GM10847 (cell line): Measurements from ENCODE around the gene CFAP251.

Experiments
- POLR2A ChIP-seq: IDR thresholded peaks from 2 replicates; pipeline ENCODE4 v1.6.1; 2011; ENCODE audit not compliant: insufficient read length; ENCODE audit errors: extremely low read depth

CFAP251 gene

DNA sequence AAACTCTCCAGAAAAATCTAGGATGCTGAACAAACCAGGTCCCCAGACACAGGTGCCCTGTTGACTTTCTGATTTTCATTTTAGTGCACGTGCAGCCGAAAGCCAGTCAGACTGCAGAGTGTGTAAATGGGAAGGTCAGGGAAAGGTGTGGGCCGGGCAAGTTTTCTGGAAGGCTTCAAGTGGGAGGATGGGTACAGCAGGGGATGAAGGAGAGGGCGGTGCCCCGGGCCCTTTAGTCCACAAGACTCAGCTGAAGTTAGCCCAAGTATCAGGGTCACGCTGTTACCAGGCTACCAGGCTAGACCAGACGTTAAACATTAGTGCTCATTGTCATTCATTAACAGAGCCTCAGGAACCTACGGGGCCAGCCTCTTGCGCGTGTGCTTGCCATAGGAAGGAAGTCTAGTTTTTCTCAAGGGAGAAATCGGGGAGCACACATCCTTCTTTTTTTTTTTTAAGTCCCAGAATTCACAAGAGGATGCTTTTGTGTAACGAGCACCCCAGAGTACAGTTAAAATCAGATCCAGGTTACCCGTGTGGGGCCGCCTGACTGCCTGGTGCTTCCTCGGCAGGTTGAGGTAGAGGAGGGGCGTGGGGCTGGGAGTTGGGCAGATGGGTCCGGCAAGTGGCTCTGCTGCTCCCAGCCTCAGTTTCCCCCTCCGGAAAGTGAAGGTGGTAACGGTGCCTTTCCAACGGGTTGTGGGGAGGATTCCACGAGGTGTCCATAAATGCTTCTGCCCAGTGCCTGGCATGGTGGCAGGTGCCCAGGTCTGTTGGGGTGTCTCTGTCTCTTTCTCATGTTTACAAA, 122.4 kb downstream of the CFAP251 start:
- TF ChIP-seq POLR2A = no peak

DNA sequence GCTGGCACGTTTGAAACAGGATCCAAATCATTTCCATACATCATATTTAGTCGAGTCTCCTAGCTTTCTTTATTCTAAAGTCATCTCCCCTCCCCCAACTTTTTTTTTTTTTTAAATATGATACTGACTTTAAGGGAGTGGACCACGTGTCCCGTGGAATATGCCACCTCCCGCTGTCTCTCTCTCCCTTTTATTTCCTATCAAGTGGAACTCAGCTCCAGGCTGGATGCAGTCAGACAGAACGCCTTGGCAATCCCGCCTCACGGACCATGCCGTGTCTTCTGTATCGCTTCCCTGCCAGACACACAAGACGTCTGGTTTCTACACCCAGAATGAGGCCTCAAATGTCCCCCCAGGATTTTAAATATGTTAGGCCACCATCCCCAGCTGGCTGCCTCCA, 124.5 kb downstream of the CFAP251 start:
- no peak for TF ChIP-seq POLR2A

- TF ChIP-seq POLR2A = no peak
These were observed 125.1 kb downstream of the CFAP251 start for GRCh38 chr12:122043476-122043875.

- TF ChIP-seq POLR2A = no peak
These were observed 126.9 kb downstream of the CFAP251 start for GRCh38 chr12:122045262-122045661.

- no peak for TF ChIP-seq POLR2A
These were observed 127.8 kb downstream of the CFAP251 start for GRCh38 chr12:122046145-122046544.

- TF ChIP-seq POLR2A = no peak
These were observed 129.8 kb downstream of the CFAP251 start for GRCh38 chr12:122048151-122048550.

GRCh38 chr12:122049827-122050226, 131.4 kb downstream of the CFAP251 start:
- TF ChIP-seq POLR2A = no peak

GRCh38 chr12:122050706-122051105, 132.3 kb downstream of the CFAP251 start:
- no peak for TF ChIP-seq POLR2A

- no peak for TF ChIP-seq POLR2A
These were observed 133.0 kb downstream of the CFAP251 start for GRCh38 chr12:122051231-122051876.

GRCh38 chr12:122052285-122052684, 133.9 kb downstream of the CFAP251 start:
- no peak for TF ChIP-seq POLR2A
